ENCODE results near the gene ADRB1.

Gene ADRB1

DNA sequence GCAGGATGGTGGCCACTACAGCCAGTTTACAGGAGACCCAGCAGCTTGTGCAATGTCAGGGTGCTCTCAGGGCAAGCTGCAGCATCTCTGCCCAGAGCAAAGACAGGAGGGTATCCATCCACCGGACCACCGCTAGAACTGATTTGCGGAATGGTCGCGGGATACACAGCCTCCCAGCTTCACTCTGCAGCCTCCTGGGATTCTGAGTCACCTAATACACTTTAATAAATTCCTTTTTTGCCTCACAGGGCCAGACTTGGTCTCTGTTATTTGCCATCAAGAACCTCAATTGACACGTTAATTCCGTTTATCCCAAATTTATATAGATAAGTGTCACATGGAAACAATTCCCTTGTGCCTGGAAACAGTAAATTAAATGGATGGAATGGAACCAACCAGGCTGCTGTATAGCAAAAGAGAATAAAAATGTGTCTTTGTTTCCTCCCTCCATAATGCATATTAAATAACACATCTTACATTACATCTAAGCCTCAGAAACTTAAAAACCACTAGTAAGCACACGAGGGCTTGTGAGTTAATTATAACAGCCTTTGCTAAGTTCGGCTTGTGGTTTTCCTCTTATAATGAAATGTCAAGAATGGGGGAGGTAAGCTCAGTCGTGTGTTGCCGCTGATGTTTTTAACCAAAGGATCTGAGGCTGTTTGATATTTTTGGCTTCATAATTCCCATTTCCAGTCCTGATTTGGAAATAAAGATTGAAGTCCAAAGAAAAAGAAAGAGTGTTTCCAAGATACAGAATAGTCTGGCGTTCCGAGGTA, 52.1 kb downstream of the ADRB1 start:
- DNase-seq: no peak

Measured in T1000 (cell line).